Subcutaneous adipose tissue (tissue), 4 donors: Measurements from ENCODE around the gene DHX57. TPM values are rescaled to one million over a fixed set of nuclear protein-coding genes. Genes with fewer than 3 reads are reported as not detected.

Source experiments
- total RNA-seq, 4 donors: library from RNA; depleted of rRNA; stranded (reverse); fragments of >200 nt; gene quantifications; one replicate each; pipeline ENCODE4 v1.1.0, GENCODE V29; 2016
- TF ChIP-seq, protein P1 (sequence below): fragments of 450-650 bp; IDR thresholded peaks from one replicate; pipeline ENCODE4 v1.5.1; 2016; ENCODE audit warnings: low read depth, mild to moderate bottlenecking, control low read depth, antibody characterized with exemption, moderate library complexity

DHX57 gene
- total RNA-seq, 4 donors from 2014 or later: 12.6 to 19.1 (median 14.6) TPM

DNA sequence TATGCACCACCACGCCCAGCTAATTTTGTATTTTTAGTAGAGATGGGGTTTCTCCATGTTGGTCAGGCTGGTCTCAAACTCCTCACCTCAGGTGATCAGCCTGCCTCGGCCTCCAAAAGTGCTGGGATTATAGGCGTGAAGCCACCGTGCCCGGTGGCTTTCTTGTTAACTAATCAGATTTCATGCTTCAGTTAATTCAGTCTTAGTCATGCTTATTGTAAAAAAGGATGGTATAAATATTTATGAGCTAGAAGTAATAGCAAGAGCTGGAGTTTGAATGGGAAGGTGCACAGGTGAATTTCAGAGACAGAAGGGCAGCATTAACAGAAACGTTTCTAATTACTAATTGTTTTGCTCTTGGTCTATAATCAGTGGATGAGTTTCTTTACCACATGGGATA lies 87.4 kb downstream of the DHX57 start:
- TF ChIP-seq, protein P1, sequence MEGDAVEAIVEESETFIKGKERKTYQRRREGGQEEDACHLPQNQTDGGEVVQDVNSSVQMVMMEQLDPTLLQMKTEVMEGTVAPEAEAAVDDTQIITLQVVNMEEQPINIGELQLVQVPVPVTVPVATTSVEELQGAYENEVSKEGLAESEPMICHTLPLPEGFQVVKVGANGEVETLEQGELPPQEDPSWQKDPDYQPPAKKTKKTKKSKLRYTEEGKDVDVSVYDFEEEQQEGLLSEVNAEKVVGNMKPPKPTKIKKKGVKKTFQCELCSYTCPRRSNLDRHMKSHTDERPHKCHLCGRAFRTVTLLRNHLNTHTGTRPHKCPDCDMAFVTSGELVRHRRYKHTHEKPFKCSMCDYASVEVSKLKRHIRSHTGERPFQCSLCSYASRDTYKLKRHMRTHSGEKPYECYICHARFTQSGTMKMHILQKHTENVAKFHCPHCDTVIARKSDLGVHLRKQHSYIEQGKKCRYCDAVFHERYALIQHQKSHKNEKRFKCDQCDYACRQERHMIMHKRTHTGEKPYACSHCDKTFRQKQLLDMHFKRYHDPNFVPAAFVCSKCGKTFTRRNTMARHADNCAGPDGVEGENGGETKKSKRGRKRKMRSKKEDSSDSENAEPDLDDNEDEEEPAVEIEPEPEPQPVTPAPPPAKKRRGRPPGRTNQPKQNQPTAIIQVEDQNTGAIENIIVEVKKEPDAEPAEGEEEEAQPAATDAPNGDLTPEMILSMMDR: no peak

DNA sequence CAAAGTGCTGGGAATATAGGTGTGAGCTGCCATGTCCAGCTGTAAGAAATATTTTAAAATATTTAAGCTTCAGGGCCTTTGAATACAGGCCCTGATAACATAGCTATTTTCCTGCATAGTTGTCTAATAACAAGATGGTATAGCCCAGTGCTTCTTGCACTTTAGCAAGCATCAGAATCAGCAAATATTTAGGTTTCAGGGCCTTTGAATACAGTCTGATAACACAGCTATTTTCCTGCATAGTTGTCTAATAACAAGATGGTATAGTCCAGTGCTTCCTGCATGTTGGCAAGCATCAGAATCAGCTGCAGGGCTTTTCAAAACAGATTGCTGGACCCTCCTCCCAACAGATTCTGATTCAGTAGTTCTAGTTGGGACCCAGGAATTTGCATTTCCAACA lies 92.1 kb downstream of the DHX57 start:
- TF ChIP-seq, protein P1: no peak

DNA sequence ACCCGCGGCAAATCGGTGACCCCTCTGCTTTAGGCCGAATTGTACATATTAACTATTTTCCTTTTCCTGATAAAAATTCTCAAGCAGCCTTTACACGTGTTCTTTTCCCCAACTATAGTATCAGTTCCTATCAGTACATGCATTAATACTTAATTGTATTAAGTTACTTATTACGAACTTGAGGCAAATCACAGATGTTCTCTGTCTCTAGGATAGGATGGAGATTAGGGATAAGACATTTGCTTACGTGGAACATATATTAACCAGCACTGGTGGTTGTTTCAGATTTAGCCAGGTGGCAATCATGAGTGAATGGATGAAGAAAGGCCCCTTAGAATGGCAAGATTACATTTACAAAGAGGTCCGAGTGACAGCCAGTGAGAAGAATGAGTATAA lies 97.0 kb downstream of the DHX57 start:
- TF ChIP-seq, protein P1: no peak

DNA sequence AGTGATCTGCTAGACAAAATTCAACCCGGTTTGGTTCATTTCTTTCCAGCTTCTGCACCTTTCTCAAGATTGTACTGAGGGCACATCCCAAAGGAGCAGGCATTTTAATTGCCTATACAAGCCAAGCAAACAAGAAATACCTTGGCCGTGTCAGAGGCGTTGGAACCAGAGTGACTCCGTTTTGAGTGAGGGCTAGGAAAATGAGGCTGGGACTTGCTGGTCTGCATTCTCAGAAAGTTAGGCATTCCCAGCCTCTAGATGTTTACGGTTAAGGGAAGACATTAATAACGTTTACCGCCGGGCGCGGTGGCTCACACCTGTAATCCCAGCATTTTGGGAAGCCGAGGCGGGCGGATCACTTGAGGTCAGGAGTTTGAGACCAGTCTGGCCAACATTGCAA lies 99.2 kb downstream of the DHX57 start:
- TF ChIP-seq, protein P1: no peak

DNA sequence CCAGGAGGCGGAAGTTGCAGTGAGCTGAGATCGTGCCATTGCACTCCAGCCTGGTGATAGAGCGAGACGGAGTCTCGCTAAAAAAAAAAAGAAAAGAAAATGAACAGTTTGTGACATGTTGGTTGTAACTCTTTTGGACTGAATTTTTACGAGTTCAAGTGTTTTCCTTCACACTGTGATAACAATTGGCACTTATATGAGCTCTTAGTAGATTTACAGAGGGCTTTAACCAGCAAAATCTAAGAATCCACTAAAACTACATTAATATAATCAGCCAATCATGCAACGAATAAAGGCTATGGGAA lies 99.9 kb downstream of the DHX57 start:
- TF ChIP-seq, protein P1: no peak

DNA sequence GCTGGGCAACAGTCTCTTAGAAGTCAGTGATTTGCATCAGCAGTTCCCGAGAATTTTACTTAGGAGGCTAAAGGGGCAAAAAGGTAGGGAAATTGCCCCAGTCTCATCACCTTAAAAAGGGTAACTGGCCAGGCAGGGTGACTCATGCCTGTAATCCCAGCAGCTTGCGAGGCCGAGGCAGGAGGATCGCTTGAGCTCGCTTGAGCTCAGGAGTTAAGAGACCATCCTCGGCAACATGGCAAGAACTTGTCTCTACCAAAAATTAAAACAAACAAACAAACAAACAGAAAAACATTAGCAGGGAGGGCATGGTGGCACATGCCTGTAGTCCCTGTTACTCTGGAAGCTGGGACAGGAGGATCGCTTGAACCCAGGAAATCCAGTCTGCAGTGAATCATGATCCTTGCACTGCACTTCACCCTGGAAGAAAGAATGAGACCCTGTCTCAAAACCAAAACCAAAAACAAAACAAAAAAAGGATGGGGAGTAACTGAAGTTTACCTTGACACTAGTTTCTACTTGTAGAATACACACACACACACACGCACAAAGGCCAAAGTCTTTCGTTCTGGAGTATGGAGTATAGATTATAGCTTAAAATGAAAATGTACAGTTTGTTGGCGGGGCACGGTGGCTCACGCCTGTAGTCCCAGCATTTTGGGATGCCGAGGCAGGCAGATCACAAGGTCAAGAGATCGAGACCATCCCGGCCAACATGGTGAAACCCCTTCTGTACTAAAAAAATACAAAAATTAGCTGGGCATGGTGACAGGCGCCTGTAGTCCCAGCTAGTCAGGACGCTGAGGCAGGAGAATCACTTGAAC lies 100.4 kb downstream of the DHX57 start:
- TF ChIP-seq, protein P1: no peak

DNA sequence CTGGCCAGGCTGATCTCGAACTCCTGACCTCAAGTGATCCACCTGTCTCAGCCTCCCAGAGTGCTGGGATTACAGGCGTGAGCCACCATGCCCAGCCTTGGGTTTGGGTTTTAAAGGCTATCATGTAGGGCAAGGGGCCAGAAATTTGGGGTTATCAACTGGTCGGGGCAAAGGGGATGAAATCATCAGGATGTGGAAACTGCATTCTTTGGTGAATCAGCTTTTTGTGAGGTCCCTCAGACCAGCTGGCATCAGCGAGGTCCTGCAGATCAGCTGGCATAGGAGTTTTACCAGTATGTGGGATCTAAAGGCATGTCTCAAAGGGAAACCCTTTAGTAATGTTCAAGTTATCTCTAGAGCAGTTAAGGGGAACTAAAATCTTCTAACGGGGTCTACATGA lies 104.1 kb downstream of the DHX57 start:
- TF ChIP-seq, protein P1: no peak
